Stimulated activated CD4-positive, alpha-beta T cell treated with anti-CD3 and anti-CD28 coated beads, TNF-alpha, amount 100 ng/mL, for 1 hour (primary cell): ENCODE results near the gene PLPPR5.
"Not testable (repeated sequence)": the region's sequence is repeated elsewhere in the genome, so short reads cannot be mapped to it uniquely, and the experiment has no call there.

ENCODE experiments used
- DNase-seq, 3 donors: peaks; one replicate each; pipeline ENCODE4 v3.0.0-alpha.2; 2020; ENCODE audit warnings: low read depth in 3 of 3, low spot score in 1 of 3

Gene PLPPR5

DNA sequence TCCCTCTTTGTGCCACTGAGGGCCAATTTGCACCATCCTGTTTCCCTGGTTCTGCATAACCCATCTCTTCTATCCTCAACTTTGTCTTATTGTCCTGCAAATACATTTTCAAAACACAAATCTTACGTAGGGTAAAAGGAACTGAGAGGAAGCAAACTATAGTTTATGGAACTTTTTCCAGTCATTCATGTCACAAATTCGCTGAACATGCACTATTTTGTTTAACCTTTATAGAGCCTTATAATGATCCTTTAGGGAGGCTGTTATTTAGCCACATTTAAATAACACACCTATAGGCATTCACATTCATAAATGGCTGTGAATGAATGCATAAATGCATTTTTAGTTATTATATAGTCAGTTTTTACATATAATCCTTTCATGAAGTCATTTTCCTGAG lies 85.0 kb downstream of the PLPPR5 start:
- DNase-seq = no peak

DNA sequence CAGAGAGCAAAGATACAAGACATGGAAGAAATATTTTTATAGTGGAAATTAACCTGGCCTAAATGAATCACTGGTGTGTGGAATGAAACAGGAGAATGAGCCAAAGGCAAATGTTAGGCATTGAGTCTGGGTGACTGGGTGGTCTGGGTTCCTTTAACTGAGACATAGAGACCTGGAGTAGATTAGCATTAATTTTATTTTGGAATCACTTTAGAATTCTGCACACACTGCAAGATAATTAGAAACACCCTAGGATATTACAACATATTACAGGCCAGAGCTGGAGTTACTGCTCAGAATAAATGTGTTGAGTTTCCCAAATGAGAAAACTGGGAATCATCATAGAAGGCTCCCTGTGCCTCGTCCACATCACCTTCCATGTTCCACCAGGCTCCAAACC lies 85.5 kb downstream of the PLPPR5 start:
- DNase-seq = no peak

GRCh38 chr1:98914547-98914946 lies 90.1 kb downstream of the PLPPR5 start:
- no peak for DNase-seq

DNA sequence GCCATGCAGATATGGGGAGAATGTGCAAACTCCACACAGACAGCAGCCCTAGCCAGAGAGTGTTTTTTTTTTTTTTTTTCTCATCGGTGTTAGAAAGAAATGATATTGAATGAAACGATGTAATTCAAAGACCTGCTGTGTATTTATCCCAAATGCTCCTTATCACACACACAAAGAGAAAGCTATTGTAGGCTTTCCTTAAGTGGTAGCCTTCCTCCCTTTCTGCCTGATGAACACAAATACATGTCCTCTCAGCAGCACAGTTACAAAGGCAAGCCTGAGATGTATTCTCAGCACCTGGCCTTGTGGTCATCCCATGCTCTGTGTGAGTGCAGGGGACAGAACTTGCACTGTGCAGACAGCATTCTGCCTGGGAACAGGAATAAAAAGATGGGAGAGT lies 93.8 kb downstream of the PLPPR5 start:
- no peak for DNase-seq

GRCh38 chr1:98908980-98909379 lies 95.7 kb downstream of the PLPPR5 start:
- no peak for DNase-seq

DNA sequence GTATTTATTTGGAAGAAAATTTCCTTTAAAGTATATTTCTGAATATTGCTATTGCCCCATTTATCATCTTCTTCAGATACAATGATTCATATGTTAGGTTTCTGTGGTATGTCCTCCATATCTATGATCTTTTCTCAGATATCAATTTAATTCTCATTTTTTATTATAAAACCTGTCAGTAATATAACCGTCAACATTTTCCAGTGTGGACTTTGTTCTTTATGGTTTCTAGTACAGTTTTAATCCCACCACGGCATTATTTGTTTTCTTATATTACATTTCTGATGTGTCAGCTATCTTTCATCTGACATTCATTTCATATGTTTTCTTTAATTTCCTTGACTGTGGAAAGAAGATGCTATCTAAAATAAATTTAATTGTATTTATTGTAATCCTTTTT lies 97.9 kb downstream of the PLPPR5 start:
- no peak for DNase-seq

GRCh38 chr1:98906361-98906760 lies 98.3 kb downstream of the PLPPR5 start:
- no peak for DNase-seq

DNA sequence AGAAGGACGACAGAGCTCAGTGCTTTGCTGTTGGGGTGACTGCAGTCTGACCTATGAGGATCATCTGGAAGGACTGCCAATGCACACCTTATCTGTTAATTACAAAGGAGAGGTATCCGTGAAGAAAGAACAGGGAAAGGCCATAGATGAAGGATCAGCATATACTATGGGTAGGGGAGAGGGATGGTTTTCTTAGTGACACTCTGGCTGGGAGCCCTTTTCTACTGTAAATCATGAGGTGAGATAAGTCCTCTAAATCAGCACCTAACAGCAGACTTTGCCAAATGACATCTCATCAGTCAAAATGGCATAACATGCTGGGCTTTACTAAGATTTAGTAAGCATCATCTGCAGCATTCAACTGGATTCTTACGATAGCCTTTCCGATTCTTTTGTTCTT lies 100.0 kb downstream of the PLPPR5 start:
- DNase-seq = no peak

GRCh38 chr1:98903726-98904125 lies 100.9 kb downstream of the PLPPR5 start:
- no peak for DNase-seq

GRCh38 chr1:98903261-98903660 lies 101.4 kb downstream of the PLPPR5 start:
- DNase-seq = no peak

DNA sequence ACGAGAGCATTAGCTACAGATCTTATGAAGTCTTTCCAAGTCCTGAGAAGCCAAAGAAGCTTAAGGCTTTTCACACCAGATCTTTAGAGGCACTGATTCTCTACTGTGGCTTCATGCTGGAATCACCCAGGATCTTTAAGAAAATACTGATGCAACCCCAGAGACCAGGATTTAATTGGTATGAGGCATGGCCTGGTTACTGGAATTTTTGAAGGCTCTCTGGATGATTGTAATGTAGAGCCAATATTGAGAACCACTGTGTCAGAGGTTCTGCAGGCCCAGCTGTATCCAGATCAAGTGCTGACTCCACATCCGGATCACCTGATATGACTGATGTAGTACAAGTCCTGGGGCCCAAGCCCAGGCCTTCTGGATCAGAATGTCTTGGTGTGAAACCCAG lies 105.7 kb downstream of the PLPPR5 start:
- no peak for DNase-seq

- DNase-seq = no peak
These were observed 107.2 kb downstream of the PLPPR5 start for GRCh38 chr1:98897479-98897878.

GRCh38 chr1:98896711-98897445 lies 107.8 kb downstream of the PLPPR5 start:
- DNase-seq = no peak

GRCh38 chr1:98893371-98893770 lies 111.3 kb downstream of the PLPPR5 start:
- no peak for DNase-seq

DNA sequence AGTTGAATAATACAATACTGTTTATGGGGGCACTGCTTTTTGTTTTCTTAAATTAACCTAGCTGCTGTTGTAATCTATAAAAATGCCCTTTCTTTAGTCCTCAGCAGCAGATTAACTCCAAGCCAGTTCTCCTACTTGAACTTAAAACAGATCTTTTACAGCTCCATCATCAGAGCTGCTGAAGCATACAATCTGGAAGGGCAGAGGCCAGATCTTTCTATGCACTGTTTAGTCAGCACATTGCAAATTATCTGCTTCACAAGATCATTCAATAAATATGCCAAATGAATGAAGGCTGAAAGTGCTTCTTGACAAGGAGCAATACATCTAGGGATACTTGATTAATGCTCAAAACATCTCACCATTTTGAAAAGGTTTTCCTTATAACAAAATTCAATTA lies 115.8 kb downstream of the PLPPR5 start:
- DNase-seq = no peak

GRCh38 chr1:98887507-98887906 lies 117.2 kb downstream of the PLPPR5 start:
- no peak for DNase-seq

DNA sequence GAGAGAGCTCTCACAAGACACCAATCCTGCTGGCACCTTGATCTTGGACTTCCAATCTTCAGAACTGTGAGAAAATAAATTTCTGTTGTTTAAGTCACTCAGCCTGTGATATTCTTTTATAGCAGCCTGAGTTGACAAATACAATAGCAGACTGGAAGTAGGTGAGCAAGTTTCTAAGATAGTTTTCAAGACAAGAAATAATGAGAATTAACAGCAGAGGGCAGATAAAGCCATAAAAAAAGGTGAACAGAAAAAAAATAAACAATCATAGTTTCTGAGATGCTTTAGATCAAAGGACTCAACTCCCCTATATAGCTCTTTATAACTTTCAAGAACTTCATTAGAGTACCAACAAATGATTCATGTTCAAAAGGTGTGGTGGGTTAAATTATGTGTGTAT lies 119.8 kb downstream of the PLPPR5 start:
- no peak for DNase-seq

DNA sequence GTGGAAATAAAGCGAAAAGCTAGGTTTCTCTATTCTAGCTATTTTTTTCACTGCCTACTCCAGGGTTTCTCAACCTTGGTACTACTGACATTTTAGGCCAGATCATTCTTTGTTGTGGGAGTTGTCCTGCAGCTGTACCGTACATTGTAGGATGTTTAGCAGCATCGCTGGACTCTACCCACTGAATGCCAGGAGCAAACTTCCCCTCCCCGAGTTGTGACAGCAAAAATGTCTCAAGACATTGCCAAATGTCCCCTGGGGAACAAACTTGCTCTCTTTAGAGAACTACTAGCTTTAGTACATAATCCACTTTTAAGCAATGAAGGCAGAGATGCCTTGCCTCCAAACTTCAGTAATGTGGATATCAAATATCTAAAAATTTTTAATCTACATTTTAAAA lies 122.8 kb downstream of the PLPPR5 start:
- DNase-seq = no peak

DNA sequence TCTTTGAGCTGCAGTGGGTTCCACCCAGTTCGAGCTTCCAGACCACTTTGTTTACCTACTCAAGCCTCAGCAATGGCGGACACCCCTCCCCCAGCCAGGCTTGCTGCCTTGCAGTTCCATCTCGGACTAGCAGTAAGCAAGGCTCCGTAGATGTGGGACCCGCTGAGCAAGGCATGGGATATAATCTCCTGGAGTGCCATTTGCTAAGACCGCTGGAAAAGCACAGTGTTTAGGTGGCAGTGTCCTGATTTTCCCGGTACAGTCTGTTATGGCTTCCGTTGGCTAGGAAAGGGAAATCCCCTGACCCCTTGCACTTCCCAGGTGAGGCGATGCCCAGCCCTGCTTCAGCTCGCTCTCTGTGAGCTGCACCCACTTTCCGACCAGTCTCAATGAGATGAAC lies 123.4 kb downstream of the PLPPR5 start:
- not testable (repeated sequence) for DNase-seq

DNA sequence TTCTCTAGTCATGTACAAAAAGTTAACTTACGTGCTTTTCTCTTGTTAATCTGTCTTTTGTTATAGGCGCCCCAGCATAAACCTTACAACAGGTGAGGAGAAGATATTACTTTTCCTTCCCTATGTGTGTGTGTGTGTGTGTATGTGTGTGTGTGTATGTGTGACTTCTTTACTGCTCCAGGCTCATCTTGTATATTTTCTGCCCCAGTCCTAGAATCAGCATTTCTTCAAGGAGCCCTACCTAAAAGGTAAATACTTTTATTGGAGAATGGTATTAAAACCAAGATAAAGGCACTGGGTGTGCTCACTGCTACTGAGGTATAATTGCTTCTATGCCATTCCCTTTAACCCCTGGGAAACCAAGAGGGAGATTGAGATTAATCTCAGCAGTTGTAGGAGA lies 129.8 kb downstream of the PLPPR5 start:
- DNase-seq = no peak

DNA sequence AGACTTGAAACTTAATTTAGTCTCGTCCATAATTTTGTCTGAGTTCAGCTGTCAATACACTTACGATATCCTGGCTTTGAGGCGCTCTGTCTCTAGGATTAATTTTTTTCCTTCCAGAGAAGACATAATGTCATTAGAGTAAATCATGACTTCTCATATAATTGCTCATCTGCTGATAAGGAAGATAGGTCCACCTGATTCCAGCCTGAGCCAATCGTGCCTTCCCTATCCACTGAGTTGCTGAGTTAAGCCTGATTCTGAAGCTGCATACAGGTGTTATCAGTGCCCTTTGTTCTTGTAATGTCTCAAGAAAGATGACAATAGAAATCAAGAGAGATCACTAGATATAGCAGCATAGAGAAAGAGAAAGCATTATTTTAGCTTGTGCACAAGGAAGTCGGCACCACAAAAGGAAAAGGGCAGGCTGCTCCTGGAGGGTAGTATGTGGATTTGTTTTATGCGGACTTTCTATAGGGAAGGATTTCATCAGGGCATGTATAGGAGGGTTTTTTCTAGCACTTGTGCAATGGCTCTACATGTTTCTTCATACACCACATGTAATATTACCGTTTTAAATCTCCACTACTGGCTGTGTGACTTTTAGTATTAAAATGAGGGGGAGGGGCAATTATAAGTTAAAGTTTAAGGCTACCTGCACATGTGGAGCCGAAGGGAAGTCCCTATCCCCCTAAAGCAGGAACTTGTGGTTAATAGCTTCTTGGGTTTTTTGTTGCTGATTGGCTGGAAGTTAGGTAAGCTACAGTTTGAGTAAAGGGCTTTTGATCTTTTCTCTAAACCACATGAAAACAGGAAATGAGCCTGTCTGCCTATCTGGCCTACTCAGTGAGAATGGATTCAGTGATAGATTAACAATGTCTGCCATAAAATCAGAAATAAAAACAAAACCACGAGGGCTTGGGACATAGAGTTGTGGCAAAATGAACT lies 133.4 kb downstream of the PLPPR5 start:
- DNase-seq = peak; percentile 1 to 20 (median 8)

GRCh38 chr1:98865796-98866195 lies 138.9 kb downstream of the PLPPR5 start:
- no peak for DNase-seq
